GM12892 (cell line): ENCODE measurements around the gene TMEM120A.

Experiments used
- DNase-seq: peaks from one replicate; pipeline ENCODE4 v3.0.0; 2011; ENCODE audit not compliant: insufficient read length
- FAIRE-seq: peaks from 2 replicates; lab custom pipeline; 2011; peaks lifted over from hg19 to GRCh38; lab: Jason Lieb, UNC
- POLR2A ChIP-seq: IDR thresholded peaks from 2 replicates; pipeline ENCODE4 v1.6.1; 2011; ENCODE audit warnings: low read depth, low read length, control low read depth
- POLR2AphosphoS5 ChIP-seq: IDR thresholded peaks from 2 replicates; pipeline ENCODE4 v1.6.1; 2011; ENCODE audit warnings: low read depth, low read length, control low read depth
- TAF1 ChIP-seq: IDR thresholded peaks from 2 replicates; pipeline ENCODE4 v1.6.1; 2011; ENCODE audit warnings: low read depth, mild to moderate bottlenecking, control low read depth, low read length, borderline replicate concordance

Gene TMEM120A

GRCh38 chr7:75944507-75944906 is 49.9 kb downstream of the TMEM120A start:
- DNase-seq (no peak), FAIRE-seq (no peak)
- TF ChIP-seq POLR2A, result no peak
- no peak for TF ChIP-seq TAF1
- TF ChIP-seq POLR2AphosphoS5, result no peak

- no peak for FAIRE-seq
- no peak for TF ChIP-seq TAF1
- no peak for TF ChIP-seq POLR2AphosphoS5
- no peak for TF ChIP-seq POLR2A
- no peak for DNase-seq
These were observed 50.5 kb downstream of the TMEM120A start for GRCh38 chr7:75943864-75944263.

- FAIRE-seq (no peak), DNase-seq (no peak)
- TF ChIP-seq POLR2AphosphoS5 (no peak), POLR2A (no peak), TAF1 (no peak)
These were observed 55.5 kb downstream of the TMEM120A start for GRCh38 chr7:75938921-75939320.

GRCh38 chr7:75937958-75938786 is 56.2 kb downstream of the TMEM120A start:
- FAIRE-seq, result no peak
- TF ChIP-seq POLR2A (no peak), TAF1 (no peak), POLR2AphosphoS5 (no peak)
- DNase-seq, result no peak
